ENCODE data around the gene HHLA2.
A peak's percentile ranks its signal among the peaks of the same experiment; 100 is the strongest.

Gene HHLA2

GRCh38 chr3:108292450-108292849 is 3.9 kb upstream of the HHLA2 start:
- DNase-seq (ENCODE audit: low spot score): no peak
- TF ChIP-seq CTCF (IDR thresholded peaks at IDR 0.05; ENCODE audit: extremely low read depth, missing control alignments): no peak

GRCh38 chr3:108292905-108293328 is 3.4 kb upstream of the HHLA2 start:
- TF ChIP-seq CTCF (IDR thresholded peaks at IDR 0.05; ENCODE audit: extremely low read depth, missing control alignments): no peak
- DNase-seq (ENCODE audit: low spot score): peak; percentile 37

- peak; percentile 35 for DNase-seq (ENCODE audit: low spot score)
- no peak for TF ChIP-seq CTCF (IDR thresholded peaks at IDR 0.05; ENCODE audit: extremely low read depth, missing control alignments)
These were observed 2.5 kb upstream of the HHLA2 start for GRCh38 chr3:108293858-108294257.

- TF ChIP-seq CTCF (IDR thresholded peaks at IDR 0.05; ENCODE audit: extremely low read depth, missing control alignments): no peak
- DNase-seq (ENCODE audit: low spot score): no peak
These were observed 750 bp upstream of the HHLA2 start for GRCh38 chr3:108295421-108296175.

GRCh38 chr3:108297647-108298046 is 1.3 kb downstream of the HHLA2 start:
- DNase-seq (ENCODE audit: low spot score): no peak
- no peak for TF ChIP-seq CTCF (IDR thresholded peaks at IDR 0.05; ENCODE audit: extremely low read depth, missing control alignments)

GRCh38 chr3:108298056-108298455 is 1.7 kb downstream of the HHLA2 start:
- TF ChIP-seq CTCF (IDR thresholded peaks at IDR 0.05; ENCODE audit: extremely low read depth, missing control alignments): no peak
- no peak for DNase-seq (ENCODE audit: low spot score)

- no peak for DNase-seq (ENCODE audit: low spot score)
These were observed 3.9 kb downstream of the HHLA2 start for GRCh38 chr3:108300103-108300849.

More at GRCh38 chr3:108300103-108300849, 3.9 kb downstream of the HHLA2 start:
- no peak for TF ChIP-seq CTCF (IDR thresholded peaks at IDR 0.05; ENCODE audit: extremely low read depth, missing control alignments)

All from GM20000 (cell line).